Duodenal mucosa (tissue), 2 donors: Measurements from ENCODE around the gene SH3RF3.
"Not testable (repeated sequence)": the region's sequence is repeated elsewhere in the genome, so short reads cannot be mapped to it uniquely, and the experiment has no call there.

ENCODE experiments used
- H3K27ac ChIP-seq: one replicate; pipeline ENCODE4 v1.7.0; 2013; ENCODE audit warnings: low read depth, low read length
- H3K27me3 ChIP-seq, 2 donors: one replicate each; pipeline ENCODE4 v1.7.0; 2013; ENCODE audit warnings: low read length in 2 of 2, control low read depth in 1 of 2; ENCODE audit not compliant: insufficient read depth in 2 of 2, control insufficient read depth in 1 of 2
- H3K36me3 ChIP-seq, 2 donors: one replicate each; pipeline ENCODE4 v1.7.0; 2013; ENCODE audit warnings: low read length in 2 of 2, control low read depth in 1 of 2; ENCODE audit not compliant: insufficient read depth in 2 of 2, control insufficient read depth in 1 of 2
- H3K4me1 ChIP-seq, 2 donors: one replicate each; pipeline ENCODE4 v1.7.0; 2013; ENCODE audit warnings: low read length in 2 of 2, control low read depth in 1 of 2; ENCODE audit not compliant: insufficient read depth in 2 of 2, control insufficient read depth in 1 of 2
- H3K4me3 ChIP-seq, 2 donors: one replicate each; pipeline ENCODE4 v1.7.0; 2013; ENCODE audit warnings: low read length in 2 of 2, low read depth in 1 of 2
- H3K9ac ChIP-seq, 2 donors: one replicate each; pipeline ENCODE4 v1.7.0; 2013; ENCODE audit warnings: low read length in 2 of 2, low read depth in 1 of 2
- H3K9me3 ChIP-seq, 2 donors: one replicate each; pipeline ENCODE4 v1.7.0; 2013; ENCODE audit warnings: low read length in 2 of 2, control low read depth in 1 of 2; ENCODE audit not compliant: control insufficient read depth in 1 of 2

SH3RF3 gene

DNA sequence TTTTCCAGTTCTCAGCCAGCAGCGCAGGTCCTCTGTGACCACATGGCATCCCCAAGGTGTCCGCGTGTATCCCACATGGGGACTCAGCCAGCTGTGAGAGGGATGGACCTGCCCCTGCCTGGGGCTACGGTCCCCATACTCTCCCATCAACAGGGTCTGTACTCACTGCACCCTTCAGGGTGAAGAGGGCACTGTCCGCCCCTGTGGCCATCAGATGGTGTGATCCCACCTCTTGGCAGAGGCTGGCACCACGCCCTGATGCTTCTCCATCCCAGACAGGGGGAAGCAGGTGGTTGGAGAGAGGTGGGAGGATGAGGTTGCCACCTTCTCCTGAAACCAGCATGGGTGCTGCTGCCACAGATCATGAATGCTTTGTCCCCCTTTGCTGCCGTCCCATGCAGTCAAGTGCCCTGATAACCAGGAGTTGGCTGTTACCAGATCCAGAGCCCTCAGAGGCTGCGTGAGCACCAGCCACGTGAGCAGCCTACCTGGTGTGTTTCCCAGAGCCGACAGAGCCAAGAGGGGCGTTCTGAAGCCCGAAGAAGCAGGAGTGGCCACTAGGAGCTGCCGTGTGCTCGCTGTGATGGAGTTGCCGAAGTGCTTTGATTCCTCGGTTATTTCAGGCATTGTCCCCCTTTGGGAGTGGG is 93.9 kb downstream of the SH3RF3 start:
- H3K9ac ChIP-seq, result no peak overlapping the region
- H3K27me3 ChIP-seq, result no peaks in the 10 kb centered on the region
- H3K9me3 ChIP-seq, result no peaks in the 10 kb centered on the region
- no peak overlapping the region for H3K4me3 ChIP-seq
- H3K27ac ChIP-seq, result no peak overlapping the region
- peaks cover 5 to 12% of the 10 kb centered on the region in 2 donors for H3K4me1 ChIP-seq
- H3K36me3 ChIP-seq, result no peaks in the 10 kb centered on the region

DNA sequence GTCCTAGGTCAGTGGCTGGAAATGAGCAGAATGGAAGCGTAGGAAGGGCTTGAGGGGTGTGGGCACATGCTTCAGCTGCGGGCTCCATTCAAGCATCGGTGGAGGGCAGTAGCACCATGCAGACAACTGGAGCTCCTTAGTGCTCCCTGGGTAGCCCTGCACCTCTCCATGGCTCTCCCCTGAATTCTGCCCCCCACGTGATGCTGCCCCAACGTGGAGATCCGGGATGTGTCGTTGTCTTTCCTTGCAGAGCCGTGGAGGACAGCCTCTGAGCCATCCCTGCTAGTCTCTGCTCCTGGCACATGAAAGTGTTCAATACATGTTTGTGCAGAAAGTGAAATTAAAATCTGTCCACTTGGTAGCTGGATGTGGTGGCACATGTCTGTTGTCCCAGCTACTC is 94.5 kb downstream of the SH3RF3 start:
- no peak overlapping the region for H3K9ac ChIP-seq
- H3K27ac ChIP-seq, result no peak overlapping the region
- no peaks in the 10 kb centered on the region for H3K36me3 ChIP-seq
- no peaks in the 10 kb centered on the region for H3K27me3 ChIP-seq
- no peak overlapping the region for H3K4me3 ChIP-seq
- peaks cover 4 to 7% of the 10 kb centered on the region in 2 donors for H3K4me1 ChIP-seq
- no peaks in the 10 kb centered on the region for H3K9me3 ChIP-seq

DNA sequence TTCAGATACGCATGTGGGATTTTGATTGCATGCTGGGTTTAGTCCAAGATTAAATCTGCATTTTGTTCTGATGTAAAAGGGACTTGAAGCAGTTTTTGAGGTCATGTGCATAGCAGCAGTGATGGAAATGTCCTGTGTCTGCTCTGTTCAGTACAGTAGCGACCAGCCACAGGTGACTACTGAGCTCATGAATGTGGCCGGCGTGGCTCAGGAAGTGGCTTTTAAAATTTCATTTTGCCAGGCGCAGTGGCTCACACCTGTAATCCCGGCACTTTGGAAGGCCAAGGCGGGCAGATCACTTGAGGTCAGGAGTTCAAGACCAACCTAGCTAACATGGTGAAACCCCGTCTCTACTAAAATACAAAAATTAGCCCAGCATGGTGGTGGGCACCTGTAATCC is 95.3 kb downstream of the SH3RF3 start:
- not testable (repeated sequence) for H3K9me3 ChIP-seq, H3K27me3 ChIP-seq, H3K4me1 ChIP-seq, H3K36me3 ChIP-seq, H3K27ac ChIP-seq, H3K4me3 ChIP-seq, H3K9ac ChIP-seq

DNA sequence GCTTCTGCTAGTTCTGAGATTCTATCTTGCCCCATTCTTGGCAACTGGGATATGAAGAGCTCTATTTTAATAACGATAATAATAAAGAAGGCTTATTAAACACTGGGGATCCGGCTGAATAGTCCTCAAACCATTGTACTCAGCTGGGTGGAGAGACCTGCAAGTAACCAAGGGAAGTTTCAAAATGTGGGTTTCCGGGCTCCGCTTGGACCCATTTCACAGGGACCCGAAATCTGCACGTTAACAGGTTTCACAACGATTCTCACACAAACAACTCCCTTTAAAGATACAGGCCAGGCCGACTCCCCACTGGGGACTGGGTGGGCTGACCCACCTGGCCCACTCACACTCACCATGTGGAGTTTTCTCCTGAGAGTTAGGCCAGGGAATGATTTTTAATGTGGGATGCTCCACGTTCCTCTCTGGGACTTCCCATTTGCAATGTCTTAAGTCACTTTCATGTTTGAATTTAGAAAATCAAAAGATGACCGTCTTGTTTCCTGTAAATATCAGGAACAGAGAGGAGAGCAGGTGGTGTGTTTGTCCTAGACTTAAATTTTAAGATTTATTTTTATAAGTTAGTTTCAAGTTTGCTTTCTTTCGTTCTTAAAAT is 96.3 kb downstream of the SH3RF3 start:
- Histone ChIP-seq H3K9me3 (no peaks in the 10 kb centered on the region), H3K9ac (no peak overlapping the region), H3K27me3 (no peaks in the 10 kb centered on the region), H3K27ac (no peak overlapping the region), H3K36me3 (no peaks in the 10 kb centered on the region), H3K4me1 (no peaks in the 10 kb centered on the region), H3K4me3 (no peak overlapping the region)

DNA sequence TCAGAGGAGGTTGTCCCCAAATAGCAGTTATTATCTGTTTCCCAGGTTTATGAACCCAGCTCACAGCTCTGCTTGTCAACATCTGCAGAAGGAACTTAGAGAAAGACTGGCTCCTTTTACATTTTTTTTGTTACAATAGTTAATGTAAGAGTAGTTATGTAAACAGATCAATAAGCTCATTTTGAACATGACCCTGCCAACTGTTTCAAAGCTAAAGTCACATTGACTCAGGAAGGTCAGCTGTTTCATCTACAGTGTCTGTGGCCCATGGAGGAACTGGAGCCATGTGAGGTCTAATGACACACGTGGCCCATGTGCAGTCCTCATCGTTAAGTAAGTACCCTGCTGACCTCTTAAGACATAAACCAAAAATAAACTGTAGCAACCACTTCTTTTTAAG is 97.1 kb downstream of the SH3RF3 start:
- Histone ChIP-seq H3K27ac (no peak overlapping the region), H3K9ac (no peak overlapping the region), H3K4me1 (no peaks in the 10 kb centered on the region), H3K27me3 (peaks cover 3% of the 10 kb centered on the region in 2 donors), H3K9me3 (no peaks in the 10 kb centered on the region), H3K4me3 (no peak overlapping the region), H3K36me3 (no peaks in the 10 kb centered on the region)

DNA sequence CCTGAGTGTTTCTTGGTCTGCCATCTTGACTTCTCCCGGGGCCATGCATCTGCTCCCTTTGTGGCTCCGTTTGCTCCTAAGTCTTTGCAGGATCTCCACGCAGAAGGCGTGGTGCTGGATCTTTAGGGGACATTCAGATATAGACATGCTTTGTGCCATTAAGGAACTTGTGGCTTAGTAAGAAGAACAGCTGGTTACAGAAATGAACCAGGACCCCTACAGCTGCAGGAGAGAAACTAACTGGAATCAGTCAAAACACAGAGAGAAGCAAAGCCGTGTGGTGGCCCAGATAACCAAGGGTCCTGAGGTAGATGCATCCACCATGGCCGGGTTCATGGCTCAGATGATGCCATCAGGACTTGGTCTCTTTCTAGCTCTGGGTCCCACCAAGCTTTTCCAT is 97.6 kb downstream of the SH3RF3 start:
- Histone ChIP-seq H3K9me3 (no peaks in the 10 kb centered on the region), H3K9ac (no peak overlapping the region), H3K27me3 (peaks cover 3 to 6% of the 10 kb centered on the region in 2 donors), H3K27ac (no peak overlapping the region), H3K4me1 (no peaks in the 10 kb centered on the region), H3K36me3 (no peaks in the 10 kb centered on the region), H3K4me3 (no peak overlapping the region)

DNA sequence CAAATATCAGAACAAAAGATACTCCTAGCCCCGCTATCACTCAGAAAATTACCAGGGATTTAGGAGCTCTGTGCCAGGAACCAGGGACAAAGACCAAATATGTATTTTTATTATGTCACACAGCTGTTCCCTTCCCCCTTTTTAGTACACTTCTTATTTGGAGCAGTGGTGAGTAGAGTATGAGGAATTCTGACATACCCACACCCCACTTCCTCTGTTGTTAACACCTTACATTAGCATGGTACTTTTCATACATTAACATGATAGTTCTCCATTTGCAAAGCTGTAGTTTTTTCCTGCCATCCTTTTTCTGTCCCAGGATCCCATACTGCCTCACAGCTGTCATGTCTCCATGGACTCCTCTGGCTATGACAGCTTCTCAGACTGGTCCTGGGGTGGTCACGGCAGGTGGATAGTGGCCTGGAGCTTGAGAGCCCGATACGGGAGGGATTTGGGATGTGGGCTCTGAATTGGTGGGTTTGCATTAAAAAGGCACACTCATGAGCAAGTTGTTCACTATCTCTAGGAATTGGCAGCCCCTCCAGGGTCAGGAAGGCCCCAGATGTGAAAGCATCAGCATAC is 100.2 kb downstream of the SH3RF3 start:
- no peak overlapping the region for H3K27ac ChIP-seq
- no peaks in the 10 kb centered on the region for H3K4me1 ChIP-seq
- no peaks in the 10 kb centered on the region for H3K9me3 ChIP-seq
- no peak overlapping the region for H3K9ac ChIP-seq
- no peaks in the 10 kb centered on the region for H3K36me3 ChIP-seq
- H3K4me3 ChIP-seq, result no peak overlapping the region
- H3K27me3 ChIP-seq, result peaks cover 3 to 6% of the 10 kb centered on the region in 2 donors

DNA sequence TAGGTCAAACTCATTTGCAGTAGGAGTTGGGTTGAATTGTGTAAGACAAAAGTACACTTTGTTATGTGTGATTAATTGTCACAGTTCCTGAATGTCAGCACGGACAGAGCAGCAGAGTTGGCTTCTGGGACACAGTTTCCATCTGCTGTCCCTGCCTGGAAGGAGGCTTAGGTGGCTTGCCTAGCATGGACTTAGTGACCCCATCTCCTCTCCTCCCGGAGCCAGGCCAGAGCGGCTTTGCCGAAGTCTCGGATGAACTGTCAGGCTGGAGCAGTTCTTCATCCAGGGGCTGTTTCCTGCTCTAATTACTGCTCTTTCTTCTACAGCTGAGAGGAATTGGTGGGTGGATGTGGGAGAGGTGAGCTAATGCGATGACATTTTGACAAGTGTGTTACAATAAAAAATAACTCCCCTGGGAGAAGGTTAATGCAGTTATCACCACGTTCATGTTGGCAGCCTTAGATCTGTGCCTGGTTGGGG is 102.0 kb downstream of the SH3RF3 start:
- Histone ChIP-seq H3K27ac (no peak overlapping the region), H3K9me3 (no peaks in the 10 kb centered on the region), H3K4me1 (no peaks in the 10 kb centered on the region), H3K9ac (no peak overlapping the region), H3K27me3 (peaks cover 3 to 6% of the 10 kb centered on the region in 2 donors), H3K4me3 (no peak overlapping the region), H3K36me3 (no peaks in the 10 kb centered on the region)

DNA sequence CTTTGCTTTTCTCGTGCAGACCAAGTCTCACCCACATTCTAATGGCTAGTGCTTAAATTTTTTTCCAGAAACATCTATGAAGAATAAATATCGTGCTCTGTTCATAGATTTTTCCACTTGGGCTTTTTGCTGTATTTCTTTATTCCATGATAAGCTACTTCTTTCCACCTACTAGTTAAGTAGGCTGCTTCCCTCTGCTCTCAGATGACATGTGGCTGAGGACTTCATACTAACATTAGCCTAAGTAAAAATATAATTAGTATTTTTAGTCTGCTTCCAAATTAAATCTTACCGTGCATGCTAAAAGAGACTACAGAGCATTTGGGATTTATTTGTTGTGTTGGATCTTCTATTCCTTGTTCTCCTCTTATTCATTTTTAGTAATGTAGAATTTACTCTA is 102.4 kb downstream of the SH3RF3 start:
- Histone ChIP-seq H3K4me3 (no peak overlapping the region), H3K27ac (no peak overlapping the region), H3K9me3 (no peaks in the 10 kb centered on the region), H3K36me3 (no peaks in the 10 kb centered on the region), H3K27me3 (peaks cover 3 to 6% of the 10 kb centered on the region in 2 donors), H3K4me1 (no peaks in the 10 kb centered on the region), H3K9ac (no peak overlapping the region)

DNA sequence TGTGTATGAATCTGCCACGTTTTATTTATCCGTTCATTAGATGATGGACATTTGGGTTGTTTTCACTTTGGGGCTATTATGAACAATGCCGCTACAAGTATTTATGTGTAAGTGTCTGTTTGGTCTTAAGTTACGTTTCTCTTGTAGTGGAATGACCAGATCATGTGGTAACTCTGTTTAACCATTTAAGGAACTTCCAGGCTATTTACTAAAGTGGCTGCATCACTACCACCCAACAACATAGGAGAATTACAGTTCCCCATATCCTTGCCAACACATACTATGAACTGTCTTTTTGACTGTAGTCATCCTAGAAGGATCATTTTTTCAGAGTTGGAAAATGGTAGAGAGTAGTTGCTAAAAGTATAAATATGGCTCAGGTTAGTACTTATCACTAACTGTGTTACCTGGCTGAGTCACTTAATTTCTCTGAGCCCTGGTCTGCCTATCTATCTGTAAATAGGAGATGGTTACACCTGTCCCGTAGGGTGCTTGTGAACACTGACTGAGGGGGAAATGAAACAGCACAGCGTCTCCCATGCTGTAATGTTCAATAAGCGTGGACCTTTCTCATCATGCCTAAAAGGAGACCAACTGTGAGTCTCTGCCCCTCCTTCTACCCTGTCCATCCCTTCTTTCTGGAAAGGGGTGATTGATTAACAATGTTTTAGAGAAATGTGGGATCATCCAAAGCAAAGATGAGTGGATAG is 103.1 kb downstream of the SH3RF3 start:
- Histone ChIP-seq H3K4me3 (no peak overlapping the region), H3K9me3 (no peaks in the 10 kb centered on the region), H3K36me3 (no peaks in the 10 kb centered on the region), H3K27ac (no peak overlapping the region), H3K9ac (no peak overlapping the region), H3K4me1 (no peaks in the 10 kb centered on the region), H3K27me3 (peaks cover 3 to 6% of the 10 kb centered on the region in 2 donors)
